Measurements from ENCODE around the gene CCDC51. TPM values are rescaled to one million over a fixed set of nuclear protein-coding genes. Genes with fewer than 3 reads are reported as not detected.

CCDC51 gene
- total and polyA plus RNA-seq, 2 experiments from 2014 or later: 20.8 to 24.1 TPM

DNA sequence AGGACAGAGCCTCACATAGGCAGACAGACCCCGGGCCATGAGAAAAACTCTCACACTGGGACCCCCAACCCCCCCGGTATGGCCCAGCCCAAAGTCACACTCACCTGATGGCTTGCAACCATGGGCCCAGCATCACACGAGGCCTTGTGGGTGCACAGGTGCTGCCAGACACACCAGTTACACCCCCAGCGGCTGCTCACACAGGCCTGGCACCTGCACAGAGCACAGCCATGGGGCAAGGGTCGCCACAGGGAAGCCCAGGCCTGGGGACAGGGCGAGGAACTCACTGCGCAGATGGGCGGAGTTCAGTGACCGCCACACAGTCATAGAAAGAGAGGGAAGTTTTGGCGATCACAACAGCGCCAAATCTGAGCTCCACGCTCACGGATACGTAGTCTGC is 19.4 kb downstream of the CCDC51 start:
- no peaks in the 10 kb centered on the region for H3K27me3 ChIP-seq (ENCODE audit: insufficient read depth)
- no peak overlapping the region for H3K4me3 ChIP-seq
- H3K27me3 Mint-ChIP-seq (ENCODE audit: insufficient read depth, low read depth, poor library complexity): peaks cover 7% of the 10 kb centered on the region
- H3K4me3 Mint-ChIP-seq: no peak overlapping the region
- no peak overlapping the region for H3K27ac Mint-ChIP-seq
- no peaks in the 10 kb centered on the region for H3K9me2 ChIP-seq (ENCODE audit: insufficient read depth)
- TF ChIP-seq, protein P1, sequence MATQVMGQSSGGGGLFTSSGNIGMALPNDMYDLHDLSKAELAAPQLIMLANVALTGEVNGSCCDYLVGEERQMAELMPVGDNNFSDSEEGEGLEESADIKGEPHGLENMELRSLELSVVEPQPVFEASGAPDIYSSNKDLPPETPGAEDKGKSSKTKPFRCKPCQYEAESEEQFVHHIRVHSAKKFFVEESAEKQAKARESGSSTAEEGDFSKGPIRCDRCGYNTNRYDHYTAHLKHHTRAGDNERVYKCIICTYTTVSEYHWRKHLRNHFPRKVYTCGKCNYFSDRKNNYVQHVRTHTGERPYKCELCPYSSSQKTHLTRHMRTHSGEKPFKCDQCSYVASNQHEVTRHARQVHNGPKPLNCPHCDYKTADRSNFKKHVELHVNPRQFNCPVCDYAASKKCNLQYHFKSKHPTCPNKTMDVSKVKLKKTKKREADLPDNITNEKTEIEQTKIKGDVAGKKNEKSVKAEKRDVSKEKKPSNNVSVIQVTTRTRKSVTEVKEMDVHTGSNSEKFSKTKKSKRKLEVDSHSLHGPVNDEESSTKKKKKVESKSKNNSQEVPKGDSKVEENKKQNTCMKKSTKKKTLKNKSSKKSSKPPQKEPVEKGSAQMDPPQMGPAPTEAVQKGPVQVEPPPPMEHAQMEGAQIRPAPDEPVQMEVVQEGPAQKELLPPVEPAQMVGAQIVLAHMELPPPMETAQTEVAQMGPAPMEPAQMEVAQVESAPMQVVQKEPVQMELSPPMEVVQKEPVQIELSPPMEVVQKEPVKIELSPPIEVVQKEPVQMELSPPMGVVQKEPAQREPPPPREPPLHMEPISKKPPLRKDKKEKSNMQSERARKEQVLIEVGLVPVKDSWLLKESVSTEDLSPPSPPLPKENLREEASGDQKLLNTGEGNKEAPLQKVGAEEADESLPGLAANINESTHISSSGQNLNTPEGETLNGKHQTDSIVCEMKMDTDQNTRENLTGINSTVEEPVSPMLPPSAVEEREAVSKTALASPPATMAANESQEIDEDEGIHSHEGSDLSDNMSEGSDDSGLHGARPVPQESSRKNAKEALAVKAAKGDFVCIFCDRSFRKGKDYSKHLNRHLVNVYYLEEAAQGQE (IDR thresholded peaks at IDR 0.05; ENCODE audit: unreplicated experiment): no peak
- TF ChIP-seq, protein P2, sequence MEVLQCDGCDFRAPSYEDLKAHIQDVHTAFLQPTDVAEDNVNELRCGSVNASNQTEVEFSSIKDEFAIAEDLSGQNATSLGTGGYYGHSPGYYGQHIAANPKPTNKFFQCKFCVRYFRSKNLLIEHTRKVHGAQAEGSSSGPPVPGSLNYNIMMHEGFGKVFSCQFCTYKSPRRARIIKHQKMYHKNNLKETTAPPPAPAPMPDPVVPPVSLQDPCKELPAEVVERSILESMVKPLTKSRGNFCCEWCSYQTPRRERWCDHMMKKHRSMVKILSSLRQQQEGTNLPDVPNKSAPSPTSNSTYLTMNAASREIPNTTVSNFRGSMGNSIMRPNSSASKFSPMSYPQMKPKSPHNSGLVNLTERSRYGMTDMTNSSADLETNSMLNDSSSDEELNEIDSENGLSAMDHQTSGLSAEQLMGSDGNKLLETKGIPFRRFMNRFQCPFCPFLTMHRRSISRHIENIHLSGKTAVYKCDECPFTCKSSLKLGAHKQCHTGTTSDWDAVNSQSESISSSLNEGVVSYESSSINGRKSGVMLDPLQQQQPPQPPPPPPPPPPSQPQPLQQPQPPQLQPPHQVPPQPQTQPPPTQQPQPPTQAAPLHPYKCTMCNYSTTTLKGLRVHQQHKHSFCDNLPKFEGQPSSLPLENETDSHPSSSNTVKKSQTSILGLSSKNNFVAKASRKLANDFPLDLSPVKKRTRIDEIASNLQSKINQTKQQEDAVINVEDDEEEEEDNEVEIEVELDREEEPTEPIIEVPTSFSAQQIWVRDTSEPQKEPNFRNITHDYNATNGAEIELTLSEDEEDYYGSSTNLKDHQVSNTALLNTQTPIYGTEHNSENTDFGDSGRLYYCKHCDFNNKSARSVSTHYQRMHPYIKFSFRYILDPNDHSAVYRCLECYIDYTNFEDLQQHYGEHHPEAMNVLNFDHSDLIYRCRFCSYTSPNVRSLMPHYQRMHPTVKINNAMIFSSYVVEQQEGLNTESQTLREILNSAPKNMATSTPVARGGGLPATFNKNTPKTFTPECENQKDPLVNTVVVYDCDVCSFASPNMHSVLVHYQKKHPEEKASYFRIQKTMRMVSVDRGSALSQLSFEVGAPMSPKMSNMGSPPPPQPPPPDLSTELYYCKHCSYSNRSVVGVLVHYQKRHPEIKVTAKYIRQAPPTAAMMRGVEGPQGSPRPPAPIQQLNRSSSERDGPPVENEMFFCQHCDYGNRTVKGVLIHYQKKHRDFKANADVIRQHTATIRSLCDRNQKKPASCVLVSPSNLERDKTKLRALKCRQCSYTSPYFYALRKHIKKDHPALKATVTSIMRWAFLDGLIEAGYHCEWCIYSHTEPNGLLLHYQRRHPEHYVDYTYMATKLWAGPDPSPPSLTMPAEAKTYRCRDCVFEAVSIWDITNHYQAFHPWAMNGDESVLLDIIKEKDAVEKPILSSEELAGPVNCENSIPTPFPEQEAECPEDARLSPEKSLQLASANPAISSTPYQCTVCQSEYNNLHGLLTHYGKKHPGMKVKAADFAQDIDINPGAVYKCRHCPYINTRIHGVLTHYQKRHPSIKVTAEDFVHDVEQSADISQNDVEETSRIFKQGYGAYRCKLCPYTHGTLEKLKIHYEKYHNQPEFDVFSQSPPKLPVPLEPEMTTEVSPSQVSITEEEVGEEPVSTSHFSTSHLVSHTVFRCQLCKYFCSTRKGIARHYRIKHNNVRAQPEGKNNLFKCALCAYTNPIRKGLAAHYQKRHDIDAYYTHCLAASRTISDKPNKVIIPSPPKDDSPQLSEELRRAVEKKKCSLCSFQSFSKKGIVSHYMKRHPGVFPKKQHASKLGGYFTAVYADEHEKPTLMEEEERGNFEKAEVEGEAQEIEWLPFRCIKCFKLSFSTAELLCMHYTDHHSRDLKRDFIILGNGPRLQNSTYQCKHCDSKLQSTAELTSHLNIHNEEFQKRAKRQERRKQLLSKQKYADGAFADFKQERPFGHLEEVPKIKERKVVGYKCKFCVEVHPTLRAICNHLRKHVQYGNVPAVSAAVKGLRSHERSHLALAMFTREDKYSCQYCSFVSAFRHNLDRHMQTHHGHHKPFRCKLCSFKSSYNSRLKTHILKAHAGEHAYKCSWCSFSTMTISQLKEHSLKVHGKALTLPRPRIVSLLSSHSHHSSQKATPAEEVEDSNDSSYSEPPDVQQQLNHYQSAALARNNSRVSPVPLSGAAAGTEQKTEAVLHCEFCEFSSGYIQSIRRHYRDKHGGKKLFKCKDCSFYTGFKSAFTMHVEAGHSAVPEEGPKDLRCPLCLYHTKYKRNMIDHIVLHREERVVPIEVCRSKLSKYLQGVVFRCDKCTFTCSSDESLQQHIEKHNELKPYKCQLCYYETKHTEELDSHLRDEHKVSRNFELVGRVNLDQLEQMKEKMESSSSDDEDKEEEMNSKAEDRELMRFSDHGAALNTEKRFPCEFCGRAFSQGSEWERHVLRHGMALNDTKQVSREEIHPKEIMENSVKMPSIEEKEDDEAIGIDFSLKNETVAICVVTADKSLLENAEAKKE (CRISPR knock-in tag; IDR thresholded peaks at IDR 0.05): no peak
- TF ChIP-seq, protein P3, sequence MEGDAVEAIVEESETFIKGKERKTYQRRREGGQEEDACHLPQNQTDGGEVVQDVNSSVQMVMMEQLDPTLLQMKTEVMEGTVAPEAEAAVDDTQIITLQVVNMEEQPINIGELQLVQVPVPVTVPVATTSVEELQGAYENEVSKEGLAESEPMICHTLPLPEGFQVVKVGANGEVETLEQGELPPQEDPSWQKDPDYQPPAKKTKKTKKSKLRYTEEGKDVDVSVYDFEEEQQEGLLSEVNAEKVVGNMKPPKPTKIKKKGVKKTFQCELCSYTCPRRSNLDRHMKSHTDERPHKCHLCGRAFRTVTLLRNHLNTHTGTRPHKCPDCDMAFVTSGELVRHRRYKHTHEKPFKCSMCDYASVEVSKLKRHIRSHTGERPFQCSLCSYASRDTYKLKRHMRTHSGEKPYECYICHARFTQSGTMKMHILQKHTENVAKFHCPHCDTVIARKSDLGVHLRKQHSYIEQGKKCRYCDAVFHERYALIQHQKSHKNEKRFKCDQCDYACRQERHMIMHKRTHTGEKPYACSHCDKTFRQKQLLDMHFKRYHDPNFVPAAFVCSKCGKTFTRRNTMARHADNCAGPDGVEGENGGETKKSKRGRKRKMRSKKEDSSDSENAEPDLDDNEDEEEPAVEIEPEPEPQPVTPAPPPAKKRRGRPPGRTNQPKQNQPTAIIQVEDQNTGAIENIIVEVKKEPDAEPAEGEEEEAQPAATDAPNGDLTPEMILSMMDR (conservative IDR thresholded peaks at IDR 0.05; ENCODE audit: low read depth in 2 of 2): no peak
- TF ChIP-seq STAT1 (IDR thresholded peaks at IDR 0.05; ENCODE audit: unreplicated experiment) (no peak), NANOG (IDR thresholded peaks at IDR 0.05; ENCODE audit: borderline replicate concordance) (no peak), CREB1 (CRISPR knock-in tag; IDR thresholded peaks at IDR 0.05; ENCODE audit: low read depth) (no peak), EZH2phosphoT487 (IDR thresholded peaks at IDR 0.05; ENCODE audit: unreplicated experiment) (no peak), ZNF114 (CRISPR knock-in tag; IDR thresholded peaks at IDR 0.05) (no peak), EZH2 (IDR thresholded peaks at IDR 0.05; ENCODE audit: low read depth, unreplicated experiment) (no peak), JUNB (IDR thresholded peaks at IDR 0.05; ENCODE audit: unreplicated experiment) (no peak), ZNF331 (CRISPR knock-in tag; IDR thresholded peaks at IDR 0.05; ENCODE audit: low read depth) (no peak)
- TF ChIP-seq, protein P4, sequence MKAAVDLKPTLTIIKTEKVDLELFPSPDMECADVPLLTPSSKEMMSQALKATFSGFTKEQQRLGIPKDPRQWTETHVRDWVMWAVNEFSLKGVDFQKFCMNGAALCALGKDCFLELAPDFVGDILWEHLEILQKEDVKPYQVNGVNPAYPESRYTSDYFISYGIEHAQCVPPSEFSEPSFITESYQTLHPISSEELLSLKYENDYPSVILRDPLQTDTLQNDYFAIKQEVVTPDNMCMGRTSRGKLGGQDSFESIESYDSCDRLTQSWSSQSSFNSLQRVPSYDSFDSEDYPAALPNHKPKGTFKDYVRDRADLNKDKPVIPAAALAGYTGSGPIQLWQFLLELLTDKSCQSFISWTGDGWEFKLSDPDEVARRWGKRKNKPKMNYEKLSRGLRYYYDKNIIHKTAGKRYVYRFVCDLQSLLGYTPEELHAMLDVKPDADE (IDR thresholded peaks at IDR 0.05): no peak
- peaks cover 24% of the 10 kb centered on the region for H4K20me1 ChIP-seq (replicated peaks; ENCODE audit: insufficient read depth)
- H3K79me2 ChIP-seq (replicated peaks; ENCODE audit: insufficient read depth): peaks cover 33% of the 10 kb centered on the region
- no peaks in the 10 kb centered on the region; the same call in 1 of the 2 replicates for H3F3A ChIP-seq (replicated peaks; ENCODE audit: low read depth)
- no peaks in the 10 kb centered on the region for H3K4me1 ChIP-seq (ENCODE audit: insufficient read depth)
- H2AFZ ChIP-seq: no peak overlapping the region
- DNase-seq (ENCODE audit: low spot score) (no peak), ATAC-seq (no peak)
- no peak overlapping the region for H3K4me2 ChIP-seq
- H3K27ac ChIP-seq (ENCODE audit: low read depth): no peak overlapping the region
- H3K36me3 ChIP-seq (ENCODE audit: insufficient read depth): peaks cover 8% of the 10 kb centered on the region; the same call in 1 of the 2 replicates
- H3K9me3 Mint-ChIP-seq: no peaks in the 10 kb centered on the region
- peaks cover 65% of the 10 kb centered on the region for H3K36me3 Mint-ChIP-seq (ENCODE audit: low read depth)
- peaks cover 13% of the 10 kb centered on the region for H3K4me1 Mint-ChIP-seq

Measured in GM23338 (cell line).